Mesodermal cell (in vitro differentiated cells): ENCODE measurements around the gene KRTAP2-1.

Experiments used
- H3K27ac ChIP-seq: 2 replicates; pipeline ENCODE4 v1.7.0; 2013; ENCODE audit warnings: mild to moderate bottlenecking, low read depth, low read length, moderate library complexity; ENCODE audit not compliant: severe bottlenecking
- H3K36me3 ChIP-seq: 2 replicates; pipeline ENCODE4 v1.7.1; 2013; ENCODE audit warnings: mild to moderate bottlenecking, low read length, moderate library complexity; ENCODE audit not compliant: control insufficient read depth, insufficient read depth
- H3K4me1 ChIP-seq: one replicate; pipeline ENCODE4 v1.7.1; 2013; ENCODE audit warnings: mild to moderate bottlenecking, low read length; ENCODE audit not compliant: insufficient read depth, control insufficient read depth, poor library complexity, severe bottlenecking
- H3K4me3 ChIP-seq: 2 replicates; pipeline ENCODE4 v1.7.0; 2013; ENCODE audit warnings: low read length, control low read depth, mild to moderate bottlenecking; ENCODE audit not compliant: insufficient read depth, poor library complexity, severe bottlenecking; ENCODE audit errors: extremely low read depth
- H3K9me3 ChIP-seq: 2 replicates; pipeline ENCODE4 v1.7.1; 2013; ENCODE audit warnings: mild to moderate bottlenecking, low read length, moderate library complexity; ENCODE audit not compliant: control insufficient read depth
- WGBS, 2 experiments: methylation state at CpG; one replicate each; pipeline ENCODE4 v1.1.5; 2013; ENCODE audit warnings: missing lambda C conversion rate in 2 of 2; ENCODE audit not compliant: insufficient coverage in 2 of 2; 5-methylcytosine and 5-hydroxymethylcytosine counted together

Gene KRTAP2-1

GRCh38 chr17:40996829-40997228 lies 50.3 kb downstream of the KRTAP2-1 start:
- H3K4me3 ChIP-seq, result no peak overlapping the region
- 60 to 89% methylated on average over 1 of the region's 4 CpGs for WGBS, 2 experiments

More at GRCh38 chr17:40996829-40997228, 50.3 kb downstream of the KRTAP2-1 start:
- Histone ChIP-seq H3K4me1 (no peaks in the 10 kb centered on the region), H3K9me3 (no peaks in the 10 kb centered on the region), H3K27ac (no peak overlapping the region), H3K36me3 (no peaks in the 10 kb centered on the region)
